Measurements from ENCODE around the gene RNF144A.
"Not testable (repeated sequence)": the region's sequence is repeated elsewhere in the genome, so short reads cannot be mapped to it uniquely, and the experiment has no call there.

Gene RNF144A

GRCh38 chr2:6929196-6929819 is 12.1 kb downstream of the RNF144A start:
- DNase-seq (ENCODE audit: low read depth): no peak

- DNase-seq (ENCODE audit: low read depth): no peak
Measured at GRCh38 chr2:6930923-6931647, 13.9 kb downstream of the RNF144A start.

- no peak for DNase-seq (ENCODE audit: low read depth)
Measured at GRCh38 chr2:6931753-6932152, 14.5 kb downstream of the RNF144A start.

GRCh38 chr2:6932206-6932605 is 15.0 kb downstream of the RNF144A start:
- no peak for DNase-seq (ENCODE audit: low read depth)

- no peak for DNase-seq (ENCODE audit: low read depth)
Measured at GRCh38 chr2:6932828-6933227, 15.6 kb downstream of the RNF144A start.

- DNase-seq (ENCODE audit: low read depth): no peak
Measured at GRCh38 chr2:6933911-6934310, 16.7 kb downstream of the RNF144A start.

- DNase-seq (ENCODE audit: low read depth): no peak
Measured at GRCh38 chr2:6934345-6934744, 17.1 kb downstream of the RNF144A start.

GRCh38 chr2:6934758-6935651 is 17.8 kb downstream of the RNF144A start:
- DNase-seq (ENCODE audit: low read depth): no peak

- DNase-seq (ENCODE audit: low read depth): not testable (repeated sequence)
Measured at GRCh38 chr2:6935652-6936020, 18.4 kb downstream of the RNF144A start.

- no peak for DNase-seq (ENCODE audit: low read depth)
Measured at GRCh38 chr2:6937157-6937556, 19.9 kb downstream of the RNF144A start.

GRCh38 chr2:6937582-6937981 is 20.4 kb downstream of the RNF144A start:
- DNase-seq (ENCODE audit: low read depth): no peak

GRCh38 chr2:6939071-6939470 is 21.9 kb downstream of the RNF144A start:
- DNase-seq (ENCODE audit: low read depth): no peak

- DNase-seq (ENCODE audit: low read depth): no peak
Measured at GRCh38 chr2:6940820-6941219, 23.6 kb downstream of the RNF144A start.

GRCh38 chr2:6941299-6942046 is 24.3 kb downstream of the RNF144A start:
- no peak for DNase-seq (ENCODE audit: low read depth)

GRCh38 chr2:6942848-6943247 is 25.6 kb downstream of the RNF144A start:
- no peak for DNase-seq (ENCODE audit: low read depth)

GRCh38 chr2:6943523-6943922 is 26.3 kb downstream of the RNF144A start:
- no peak for DNase-seq (ENCODE audit: low read depth)

- DNase-seq (ENCODE audit: low read depth): no peak
Measured at GRCh38 chr2:6943971-6944370, 26.8 kb downstream of the RNF144A start.

- DNase-seq (ENCODE audit: low read depth): no peak
Measured at GRCh38 chr2:6944555-6944954, 27.3 kb downstream of the RNF144A start.

- no peak for DNase-seq (ENCODE audit: low read depth)
Measured at GRCh38 chr2:6945087-6945813, 28.0 kb downstream of the RNF144A start.

- no peak for DNase-seq (ENCODE audit: low read depth)
Measured at GRCh38 chr2:6945821-6946220, 28.6 kb downstream of the RNF144A start.

GRCh38 chr2:6946722-6947121 is 29.5 kb downstream of the RNF144A start:
- DNase-seq (ENCODE audit: low read depth): no peak
